ENCODE data around the gene TYK2.

DNA sequence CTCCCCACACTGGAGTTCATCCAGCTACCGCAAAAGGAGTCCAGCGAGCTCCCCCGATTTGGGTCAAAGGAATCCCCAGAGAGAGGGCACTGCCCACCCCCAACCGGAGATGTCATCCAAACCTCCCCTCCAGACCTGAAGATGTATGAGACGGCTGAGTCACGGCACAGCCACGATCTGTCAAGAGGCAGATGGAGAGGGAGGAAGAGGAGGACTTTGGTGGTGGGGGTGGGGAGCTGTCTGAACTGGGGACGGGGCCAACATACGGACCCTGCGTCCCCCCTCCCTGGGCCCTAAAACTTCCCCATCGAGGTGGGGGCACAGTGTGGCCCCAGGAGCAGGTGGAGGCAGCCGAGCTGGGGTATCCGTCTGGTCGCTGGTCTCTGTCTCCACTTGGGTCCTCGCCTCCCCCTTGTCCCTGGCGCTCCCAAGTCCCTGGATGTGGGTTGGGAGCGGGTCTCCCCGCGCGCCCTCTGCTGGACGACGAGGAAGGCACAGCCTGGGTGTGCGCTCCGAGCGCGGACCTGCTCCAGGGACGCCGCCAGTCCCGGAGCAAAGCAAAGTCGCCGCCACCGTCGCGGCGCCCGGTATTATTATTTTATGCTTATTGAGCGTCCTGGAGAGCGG lies 43.8 kb upstream of the TYK2 start:
- TF ChIP-seq, protein P1, sequence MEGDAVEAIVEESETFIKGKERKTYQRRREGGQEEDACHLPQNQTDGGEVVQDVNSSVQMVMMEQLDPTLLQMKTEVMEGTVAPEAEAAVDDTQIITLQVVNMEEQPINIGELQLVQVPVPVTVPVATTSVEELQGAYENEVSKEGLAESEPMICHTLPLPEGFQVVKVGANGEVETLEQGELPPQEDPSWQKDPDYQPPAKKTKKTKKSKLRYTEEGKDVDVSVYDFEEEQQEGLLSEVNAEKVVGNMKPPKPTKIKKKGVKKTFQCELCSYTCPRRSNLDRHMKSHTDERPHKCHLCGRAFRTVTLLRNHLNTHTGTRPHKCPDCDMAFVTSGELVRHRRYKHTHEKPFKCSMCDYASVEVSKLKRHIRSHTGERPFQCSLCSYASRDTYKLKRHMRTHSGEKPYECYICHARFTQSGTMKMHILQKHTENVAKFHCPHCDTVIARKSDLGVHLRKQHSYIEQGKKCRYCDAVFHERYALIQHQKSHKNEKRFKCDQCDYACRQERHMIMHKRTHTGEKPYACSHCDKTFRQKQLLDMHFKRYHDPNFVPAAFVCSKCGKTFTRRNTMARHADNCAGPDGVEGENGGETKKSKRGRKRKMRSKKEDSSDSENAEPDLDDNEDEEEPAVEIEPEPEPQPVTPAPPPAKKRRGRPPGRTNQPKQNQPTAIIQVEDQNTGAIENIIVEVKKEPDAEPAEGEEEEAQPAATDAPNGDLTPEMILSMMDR (conservative IDR thresholded peaks at IDR 0.05 in 1 of 2, IDR thresholded peaks at IDR 0.05 in 1 of 2; ENCODE audit: extremely low read depth in 1 of 2, insufficient read depth in 1 of 2, low read depth in 1 of 2, low read length in 2 of 2), result peak; percentile 73 to 87
- TF ChIP-seq EZH2 (IDR thresholded peaks at IDR 0.05; ENCODE audit: borderline replicate concordance, low read length), result no peak
